Measurements from ENCODE around the gene MYO10.

GRCh38 chr5:16899171-16899570 is 36.9 kb downstream of the MYO10 start:
- no peak for TF ChIP-seq POLR2A (IDR thresholded peaks at IDR 0.05)
- TF ChIP-seq, protein P1, sequence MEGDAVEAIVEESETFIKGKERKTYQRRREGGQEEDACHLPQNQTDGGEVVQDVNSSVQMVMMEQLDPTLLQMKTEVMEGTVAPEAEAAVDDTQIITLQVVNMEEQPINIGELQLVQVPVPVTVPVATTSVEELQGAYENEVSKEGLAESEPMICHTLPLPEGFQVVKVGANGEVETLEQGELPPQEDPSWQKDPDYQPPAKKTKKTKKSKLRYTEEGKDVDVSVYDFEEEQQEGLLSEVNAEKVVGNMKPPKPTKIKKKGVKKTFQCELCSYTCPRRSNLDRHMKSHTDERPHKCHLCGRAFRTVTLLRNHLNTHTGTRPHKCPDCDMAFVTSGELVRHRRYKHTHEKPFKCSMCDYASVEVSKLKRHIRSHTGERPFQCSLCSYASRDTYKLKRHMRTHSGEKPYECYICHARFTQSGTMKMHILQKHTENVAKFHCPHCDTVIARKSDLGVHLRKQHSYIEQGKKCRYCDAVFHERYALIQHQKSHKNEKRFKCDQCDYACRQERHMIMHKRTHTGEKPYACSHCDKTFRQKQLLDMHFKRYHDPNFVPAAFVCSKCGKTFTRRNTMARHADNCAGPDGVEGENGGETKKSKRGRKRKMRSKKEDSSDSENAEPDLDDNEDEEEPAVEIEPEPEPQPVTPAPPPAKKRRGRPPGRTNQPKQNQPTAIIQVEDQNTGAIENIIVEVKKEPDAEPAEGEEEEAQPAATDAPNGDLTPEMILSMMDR (IDR thresholded peaks at IDR 0.05), result no peak
